ENCODE data around the gene TMPO.

The TMPO gene

GRCh38 chr12:98533723-98534251, 18.4 kb downstream of the TMPO start:
- no peaks in the 10 kb centered on the region for H3K27me3 ChIP-seq (replicated peaks; ENCODE audit: insufficient read depth, low read length)
- DNase-seq, result no peak
- H3K79me2 ChIP-seq (ENCODE audit: low read length), result peaks cover 99% of the 10 kb centered on the region
- no peak overlapping the region for H3K4me2 ChIP-seq (ENCODE audit: low read depth, low read length)
- H3K9ac ChIP-seq (ENCODE audit: low read length), result no peak overlapping the region
- H3K4me3 ChIP-seq (ENCODE audit: low read length), result no peak overlapping the region
- H3K4me1 ChIP-seq (ENCODE audit: low read length), result no peaks in the 10 kb centered on the region
- TF ChIP-seq EZH2phosphoT487 (IDR thresholded peaks at IDR 0.05; ENCODE audit: low read length) (no peak), EZH2 (optimal IDR thresholded peaks at IDR 0.05; ENCODE audit: low read depth, low read length) (no peak), CTCF (IDR thresholded peaks at IDR 0.05; ENCODE audit: low read length) (no peak)
- H3F3A ChIP-seq (ENCODE audit: insufficient read depth, low read length), result no peaks in the 10 kb centered on the region; the same call in 1 of the 2 replicates
- peaks cover 41% of the 10 kb centered on the region for H3K36me3 ChIP-seq (replicated peaks; ENCODE audit: insufficient read depth, low read length)
- no peak overlapping the region for H2AFZ ChIP-seq (ENCODE audit: low read length)
- H3K27ac ChIP-seq (ENCODE audit: low read length), result no peak overlapping the region
- peaks cover 21% of the 10 kb centered on the region; the same call in 1 of the 2 replicates for H4K20me1 ChIP-seq (ENCODE audit: insufficient read depth, low read length)
- H3K9me2 ChIP-seq (replicated peaks; ENCODE audit: insufficient read depth, low read length), result no peaks in the 10 kb centered on the region
- no peaks in the 10 kb centered on the region for H3K9me3 ChIP-seq (replicated peaks; ENCODE audit: insufficient read depth, low read length)

GRCh38 chr12:98538031-98538430, 22.6 kb downstream of the TMPO start:
- Histone ChIP-seq H3K9me3 (replicated peaks; ENCODE audit: insufficient read depth, low read length) (no peaks in the 10 kb centered on the region), H3K27ac (ENCODE audit: low read length) (no peak overlapping the region), H3K4me2 (ENCODE audit: low read depth, low read length) (no peak overlapping the region), H3K4me3 (ENCODE audit: low read length) (no peak overlapping the region), H4K20me1 (ENCODE audit: insufficient read depth, low read length) (peaks cover 15% of the 10 kb centered on the region; the same call in 1 of the 2 replicates), H2AFZ (ENCODE audit: low read length) (no peak overlapping the region), H3K4me1 (ENCODE audit: low read length) (no peaks in the 10 kb centered on the region), H3F3A (ENCODE audit: insufficient read depth, low read length) (no peaks in the 10 kb centered on the region; the same call in 1 of the 2 replicates), H3K36me3 (replicated peaks; ENCODE audit: insufficient read depth, low read length) (peaks cover 43% of the 10 kb centered on the region), H3K9ac (ENCODE audit: low read length) (no peak overlapping the region), H3K9me2 (replicated peaks; ENCODE audit: insufficient read depth, low read length) (no peaks in the 10 kb centered on the region), H3K27me3 (replicated peaks; ENCODE audit: insufficient read depth, low read length) (no peaks in the 10 kb centered on the region), H3K79me2 (ENCODE audit: low read length) (peaks cover 90% of the 10 kb centered on the region)
- TF ChIP-seq EZH2phosphoT487 (IDR thresholded peaks at IDR 0.05; ENCODE audit: low read length) (no peak), EZH2 (optimal IDR thresholded peaks at IDR 0.05; ENCODE audit: low read depth, low read length) (no peak), CTCF (IDR thresholded peaks at IDR 0.05; ENCODE audit: low read length) (no peak)
- DNase-seq, result no peak

- Histone ChIP-seq H3K4me1 (ENCODE audit: low read length) (no peaks in the 10 kb centered on the region), H3K27ac (ENCODE audit: low read length) (no peak overlapping the region), H4K20me1 (ENCODE audit: insufficient read depth, low read length) (peaks cover 6% of the 10 kb centered on the region; the same call in 1 of the 2 replicates), H3K9ac (ENCODE audit: low read length) (no peak overlapping the region), H3K4me3 (ENCODE audit: low read length) (no peak overlapping the region), H3K36me3 (replicated peaks; ENCODE audit: insufficient read depth, low read length) (peaks cover 41% of the 10 kb centered on the region), H3K27me3 (replicated peaks; ENCODE audit: insufficient read depth, low read length) (no peaks in the 10 kb centered on the region), H3F3A (ENCODE audit: insufficient read depth, low read length) (peaks cover 5% of the 10 kb centered on the region; the same call in 1 of the 2 replicates), H3K4me2 (ENCODE audit: low read depth, low read length) (no peak overlapping the region), H3K9me3 (replicated peaks; ENCODE audit: insufficient read depth, low read length) (no peaks in the 10 kb centered on the region), H3K9me2 (replicated peaks; ENCODE audit: insufficient read depth, low read length) (no peaks in the 10 kb centered on the region), H2AFZ (ENCODE audit: low read length) (no peak overlapping the region), H3K79me2 (ENCODE audit: low read length) (peaks cover 56% of the 10 kb centered on the region)
- no peak for DNase-seq
- TF ChIP-seq EZH2phosphoT487 (IDR thresholded peaks at IDR 0.05; ENCODE audit: low read length) (no peak), EZH2 (optimal IDR thresholded peaks at IDR 0.05; ENCODE audit: low read depth, low read length) (no peak), CTCF (IDR thresholded peaks at IDR 0.05; ENCODE audit: low read length) (no peak)
Measured at GRCh38 chr12:98543701-98544100, 28.3 kb downstream of the TMPO start.
